Fibroblast of peridontal ligament (primary cell): ENCODE measurements around the gene IGFBP1.
A peak's percentile ranks its signal among the peaks of the same experiment; 100 is the strongest.

Source experiments
- DNase-seq: peaks from one replicate; pipeline ENCODE4 v3.0.0-alpha.2; 2010; ENCODE audit errors: extremely low read depth

Gene IGFBP1

GRCh38 chr7:45902820-45903219 lies 14.5 kb downstream of the IGFBP1 start:
- no peak for DNase-seq

GRCh38 chr7:45909561-45909960 lies 21.3 kb downstream of the IGFBP1 start:
- DNase-seq = no peak

GRCh38 chr7:45910855-45911254 lies 22.6 kb downstream of the IGFBP1 start:
- DNase-seq = no peak

GRCh38 chr7:45911311-45911710 lies 23.0 kb downstream of the IGFBP1 start:
- DNase-seq = no peak

GRCh38 chr7:45912972-45913371 lies 24.7 kb downstream of the IGFBP1 start:
- DNase-seq = no peak

- DNase-seq = no peak
Measured at GRCh38 chr7:45914911-45915310, 26.6 kb downstream of the IGFBP1 start.

- peak; percentile 16 for DNase-seq
Measured at GRCh38 chr7:45915606-45916005, 27.3 kb downstream of the IGFBP1 start.

- no peak for DNase-seq
Measured at GRCh38 chr7:45917064-45917463, 28.8 kb downstream of the IGFBP1 start.

GRCh38 chr7:45917658-45918057 lies 29.4 kb downstream of the IGFBP1 start:
- peak; percentile 66 for DNase-seq

- DNase-seq = no peak
Measured at GRCh38 chr7:45918556-45918955, 30.3 kb downstream of the IGFBP1 start.

GRCh38 chr7:45919231-45919784 lies 31.0 kb downstream of the IGFBP1 start:
- DNase-seq = no peak

GRCh38 chr7:45919993-45920459 lies 31.7 kb downstream of the IGFBP1 start:
- DNase-seq = peak; percentile 16

- peak; percentile 8 for DNase-seq
Measured at GRCh38 chr7:45920502-45921380, 32.5 kb downstream of the IGFBP1 start, which contains the start of gene IGFBP3. Gene IGFBP3 (minus strand): TSS chr7:45921272. CDS start chr7:45921140, 132 bp downstream.

- no peak for DNase-seq
Measured at GRCh38 chr7:45921381-45921698, 33.1 kb downstream of the IGFBP1 start.

- peak; percentile 79 for DNase-seq
Measured at GRCh38 chr7:45921699-45922519, 33.6 kb downstream of the IGFBP1 start.

GRCh38 chr7:45922810-45923209 lies 34.5 kb downstream of the IGFBP1 start:
- no peak for DNase-seq

- peak; percentile 78 for DNase-seq
Measured at GRCh38 chr7:45923290-45923689, 35.0 kb downstream of the IGFBP1 start.

- DNase-seq = no peak
Measured at GRCh38 chr7:45923818-45924217, 35.5 kb downstream of the IGFBP1 start.

GRCh38 chr7:45924283-45924682 lies 36.0 kb downstream of the IGFBP1 start:
- peak; percentile 61 for DNase-seq

- DNase-seq = no peak
Measured at GRCh38 chr7:45927721-45928120, 39.4 kb downstream of the IGFBP1 start.

GRCh38 chr7:45930967-45931366 lies 42.7 kb downstream of the IGFBP1 start:
- no peak for DNase-seq

GRCh38 chr7:45937301-45937700 lies 49.0 kb downstream of the IGFBP1 start:
- no peak for DNase-seq
